ENCODE results near the gene BORCS6.

DNA sequence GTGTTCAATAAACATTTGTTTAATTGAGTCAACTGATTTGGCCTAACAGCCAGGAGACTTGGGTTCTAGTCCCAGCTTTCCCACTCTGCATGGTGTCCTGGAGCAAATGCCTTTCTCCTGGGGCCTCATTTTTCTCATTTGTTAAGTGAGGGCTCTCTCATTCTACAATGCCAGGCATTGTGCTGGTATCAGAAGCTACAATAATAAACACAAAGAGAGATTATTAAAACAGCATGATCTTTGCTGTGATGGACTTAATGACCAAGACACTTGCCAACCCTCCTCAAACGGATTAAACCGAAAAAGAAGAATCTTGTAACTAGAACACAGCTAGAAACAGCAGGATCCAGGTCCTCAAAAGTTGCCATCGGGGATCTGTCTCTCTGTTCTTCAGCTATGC is 22.5 kb downstream of the BORCS6 start:
- TF ChIP-seq POLR2A (IDR thresholded peaks at IDR 0.05) = no peak
- TF ChIP-seq, protein P1, sequence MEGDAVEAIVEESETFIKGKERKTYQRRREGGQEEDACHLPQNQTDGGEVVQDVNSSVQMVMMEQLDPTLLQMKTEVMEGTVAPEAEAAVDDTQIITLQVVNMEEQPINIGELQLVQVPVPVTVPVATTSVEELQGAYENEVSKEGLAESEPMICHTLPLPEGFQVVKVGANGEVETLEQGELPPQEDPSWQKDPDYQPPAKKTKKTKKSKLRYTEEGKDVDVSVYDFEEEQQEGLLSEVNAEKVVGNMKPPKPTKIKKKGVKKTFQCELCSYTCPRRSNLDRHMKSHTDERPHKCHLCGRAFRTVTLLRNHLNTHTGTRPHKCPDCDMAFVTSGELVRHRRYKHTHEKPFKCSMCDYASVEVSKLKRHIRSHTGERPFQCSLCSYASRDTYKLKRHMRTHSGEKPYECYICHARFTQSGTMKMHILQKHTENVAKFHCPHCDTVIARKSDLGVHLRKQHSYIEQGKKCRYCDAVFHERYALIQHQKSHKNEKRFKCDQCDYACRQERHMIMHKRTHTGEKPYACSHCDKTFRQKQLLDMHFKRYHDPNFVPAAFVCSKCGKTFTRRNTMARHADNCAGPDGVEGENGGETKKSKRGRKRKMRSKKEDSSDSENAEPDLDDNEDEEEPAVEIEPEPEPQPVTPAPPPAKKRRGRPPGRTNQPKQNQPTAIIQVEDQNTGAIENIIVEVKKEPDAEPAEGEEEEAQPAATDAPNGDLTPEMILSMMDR (IDR thresholded peaks at IDR 0.05) = no peak
